ENCODE results near the gene UBE2J2.

Gene UBE2J2

DNA sequence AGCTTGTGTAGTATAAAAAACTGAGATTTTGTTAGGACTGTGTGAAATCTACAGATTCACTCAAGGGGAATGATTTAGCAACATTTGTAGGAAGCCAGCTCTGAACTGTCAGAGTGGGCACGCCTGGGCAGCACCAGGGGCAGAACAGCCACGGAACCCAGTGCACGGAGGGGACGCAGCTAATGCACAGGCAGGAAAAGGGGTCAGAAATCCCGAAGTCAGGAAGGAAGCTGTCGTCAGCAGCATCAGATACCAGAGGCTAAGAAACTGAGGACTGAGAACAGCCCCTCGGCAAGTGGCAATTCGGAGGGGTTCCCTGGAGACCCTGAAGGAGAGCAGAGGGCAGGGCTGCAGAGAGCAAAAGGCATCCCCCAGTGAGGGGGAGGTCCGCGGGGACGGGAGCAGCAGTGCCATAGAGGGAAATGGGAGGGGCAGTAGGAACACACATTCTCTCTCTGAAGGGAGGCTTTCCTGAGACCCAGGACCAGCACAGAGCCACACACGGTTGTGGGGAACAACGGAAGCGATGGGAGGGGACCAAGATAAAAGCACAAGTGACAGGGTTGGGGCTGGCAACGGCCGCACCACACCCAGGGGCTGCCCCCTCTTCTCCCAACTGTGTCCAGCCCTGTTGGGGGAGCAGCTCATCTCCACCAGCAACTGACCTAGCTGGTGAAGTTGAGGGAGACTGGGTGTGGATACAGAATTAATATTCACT lies 12.7 kb downstream of the UBE2J2 start:
- no peak overlapping the region for H3K4me2 ChIP-seq (ENCODE audit: low read length, poor library complexity, severe bottlenecking)
- H3K18ac ChIP-seq (ENCODE audit: low read depth in 1 of 2, low read length in 2 of 2), result peak overlapping the region in 1 of 2 experiments; percentile 26
- no peak overlapping the region for H2AFZ ChIP-seq (ENCODE audit: low read depth, low read length)
- H4K91ac ChIP-seq (ENCODE audit: low read length), result no peak overlapping the region
- H3K4ac ChIP-seq (ENCODE audit: low read depth in 1 of 2, low read length in 2 of 2), result peak overlapping the region in 1 of 2 experiments; percentile 31
- no peak overlapping the region for H2BK15ac ChIP-seq (ENCODE audit: low read depth, poor library complexity, severe bottlenecking)
- H3K36me3 ChIP-seq (ENCODE audit: control insufficient read depth in 1 of 2, insufficient read depth in 2 of 2, low read depth in 1 of 2, low read length in 2 of 2), result peaks cover 74% of the 10 kb centered on the region in 2 experiments
- peak overlapping the region; percentile 51 for H2BK5ac ChIP-seq (ENCODE audit: low read depth, low read length, poor library complexity, severe bottlenecking)
- H2AK5ac ChIP-seq (ENCODE audit: low read length, severe bottlenecking), result peak overlapping the region; percentile 21
- DNase-seq, result no peak
- no peak overlapping the region for H3K4me3 ChIP-seq (ENCODE audit: insufficient read depth in 1 of 2, low read depth in 1 of 2, low read length in 2 of 2)
- H3K27ac ChIP-seq (ENCODE audit: low read length, poor library complexity, severe bottlenecking), result no peak overlapping the region
- no peak overlapping the region for H3K9ac ChIP-seq (ENCODE audit: low read length)
- peaks cover 40% of the 10 kb centered on the region for H3K4me1 ChIP-seq (ENCODE audit: control insufficient read depth, insufficient read depth, low read depth, low read length)
- peaks cover 33% of the 10 kb centered on the region for H3K79me1 ChIP-seq (replicated peaks; ENCODE audit: low read length, poor library complexity, severe bottlenecking)
- 80% methylated on average over 14 of the region's 16 CpGs for WGBS
- no peak overlapping the region for H3K23ac ChIP-seq (ENCODE audit: low read length in 2 of 2)
- no peak overlapping the region for H2BK120ac ChIP-seq (ENCODE audit: low read depth, low read length)
- H3K27me3 ChIP-seq (ENCODE audit: control insufficient read depth in 1 of 2, insufficient read depth in 1 of 2, low read length in 2 of 2), result no peaks in the 10 kb centered on the region
- no peaks in the 10 kb centered on the region for H3K9me3 ChIP-seq (ENCODE audit: control insufficient read depth, low read length)
- peak overlapping the region; percentile 85 for H4K8ac ChIP-seq (ENCODE audit: low read length)
- H2BK12ac ChIP-seq (ENCODE audit: low read length in 2 of 2), result peak overlapping the region in 1 of 2 experiments; percentile 51
- peak overlapping the region in 1 of 2 experiments; percentile 7 for H3K14ac ChIP-seq (ENCODE audit: low read length in 2 of 2)

DNA sequence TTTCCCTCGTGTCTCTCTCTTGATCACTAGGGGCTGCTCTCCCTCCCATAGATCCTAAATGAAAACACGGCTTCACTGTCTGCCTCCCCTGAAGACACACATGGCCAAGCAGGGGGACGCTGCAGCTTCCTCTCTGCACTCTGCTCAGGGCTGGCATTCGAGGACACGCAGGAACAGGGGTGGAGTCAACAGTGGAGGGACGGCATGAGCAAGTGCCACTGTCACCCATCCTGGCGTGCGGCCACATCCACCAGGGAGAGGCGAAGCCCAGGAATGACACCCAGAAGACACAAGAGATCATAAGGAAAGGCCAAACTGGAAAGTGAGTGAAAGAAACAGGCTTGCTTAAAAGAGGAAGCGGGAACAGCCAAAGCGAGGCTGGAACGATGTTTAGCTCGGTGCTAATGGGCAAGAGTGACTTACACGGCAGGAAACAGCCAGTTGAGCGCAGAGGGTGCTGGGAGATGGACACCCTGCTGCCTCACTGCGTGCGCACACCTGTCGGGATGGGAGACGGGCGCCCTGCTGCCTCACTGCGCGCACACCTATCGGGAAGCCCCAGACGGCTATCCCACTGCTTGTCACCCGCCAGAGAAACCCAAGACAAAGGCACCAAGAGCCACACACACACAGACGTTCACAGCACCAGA lies 13.6 kb downstream of the UBE2J2 start:
- no peak overlapping the region for H3K27ac ChIP-seq (ENCODE audit: low read length, poor library complexity, severe bottlenecking)
- peaks cover 35% of the 10 kb centered on the region for H3K4me1 ChIP-seq (ENCODE audit: control insufficient read depth, insufficient read depth, low read depth, low read length)
- no peak overlapping the region for H3K14ac ChIP-seq (ENCODE audit: low read length in 2 of 2)
- H2AK5ac ChIP-seq (ENCODE audit: low read length, severe bottlenecking), result no peak overlapping the region
- no peak overlapping the region for H2BK120ac ChIP-seq (ENCODE audit: low read depth, low read length)
- no peaks in the 10 kb centered on the region for H3K9me3 ChIP-seq (ENCODE audit: control insufficient read depth, low read length)
- no peak overlapping the region for H3K4ac ChIP-seq (ENCODE audit: low read depth in 1 of 2, low read length in 2 of 2)
- H2BK12ac ChIP-seq (ENCODE audit: low read length in 2 of 2), result no peak overlapping the region
- H3K23ac ChIP-seq (ENCODE audit: low read length in 2 of 2), result no peak overlapping the region
- no peak overlapping the region for H3K4me2 ChIP-seq (ENCODE audit: low read length, poor library complexity, severe bottlenecking)
- peak overlapping the region; percentile 28 for H4K91ac ChIP-seq (ENCODE audit: low read length)
- H3K4me3 ChIP-seq (ENCODE audit: insufficient read depth in 1 of 2, low read depth in 1 of 2, low read length in 2 of 2), result no peak overlapping the region
- peak overlapping the region in 1 of 2 experiments; percentile 22 for H3K18ac ChIP-seq (ENCODE audit: low read depth in 1 of 2, low read length in 2 of 2)
- H3K27me3 ChIP-seq (ENCODE audit: control insufficient read depth in 1 of 2, insufficient read depth in 1 of 2, low read length in 2 of 2), result no peaks in the 10 kb centered on the region
- DNase-seq, result no peak
- H2BK5ac ChIP-seq (ENCODE audit: low read depth, low read length, poor library complexity, severe bottlenecking), result no peak overlapping the region
- H2AFZ ChIP-seq (ENCODE audit: low read depth, low read length), result no peak overlapping the region
- no peak overlapping the region for H2BK15ac ChIP-seq (ENCODE audit: low read depth, poor library complexity, severe bottlenecking)
- H3K36me3 ChIP-seq (ENCODE audit: control insufficient read depth in 1 of 2, insufficient read depth in 2 of 2, low read depth in 1 of 2, low read length in 2 of 2), result peaks cover 75 to 76% of the 10 kb centered on the region in 2 experiments
- no peak overlapping the region for H4K8ac ChIP-seq (ENCODE audit: low read length)
- WGBS, result 91% methylated on average over 26 of the region's 26 CpGs
- no peak overlapping the region for H3K9ac ChIP-seq (ENCODE audit: low read length)
- H3K79me1 ChIP-seq (replicated peaks; ENCODE audit: low read length, poor library complexity, severe bottlenecking), result peaks cover 36% of the 10 kb centered on the region

DNA sequence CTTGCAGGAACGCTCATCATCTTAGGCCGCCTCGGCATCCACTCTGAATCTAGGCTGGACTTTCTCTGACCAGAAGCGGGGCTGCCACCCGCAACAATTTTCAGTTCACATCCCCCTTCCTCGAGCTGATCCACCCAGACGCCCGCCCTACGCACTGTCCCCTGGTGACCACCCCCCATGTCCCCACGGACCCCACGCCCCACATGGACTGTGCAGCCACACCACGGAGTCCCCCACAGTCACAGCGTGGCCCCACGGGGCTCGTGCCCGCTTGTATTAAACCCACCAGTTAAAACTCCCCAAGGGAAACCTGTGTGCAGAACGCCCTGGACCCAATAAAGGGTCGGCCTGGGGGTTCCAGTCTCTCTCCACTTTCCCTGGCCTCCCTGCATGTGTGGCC lies 14.1 kb downstream of the UBE2J2 start:
- H2BK12ac ChIP-seq (ENCODE audit: low read length in 2 of 2), result no peak overlapping the region
- peaks cover 75 to 82% of the 10 kb centered on the region in 2 experiments for H3K36me3 ChIP-seq (ENCODE audit: control insufficient read depth in 1 of 2, insufficient read depth in 2 of 2, low read depth in 1 of 2, low read length in 2 of 2)
- H3K14ac ChIP-seq (ENCODE audit: low read length in 2 of 2), result no peak overlapping the region
- H3K27me3 ChIP-seq (ENCODE audit: control insufficient read depth in 1 of 2, insufficient read depth in 1 of 2, low read length in 2 of 2), result no peaks in the 10 kb centered on the region
- H2AFZ ChIP-seq (ENCODE audit: low read depth, low read length), result no peak overlapping the region
- no peaks in the 10 kb centered on the region for H3K9me3 ChIP-seq (ENCODE audit: control insufficient read depth, low read length)
- H2BK15ac ChIP-seq (ENCODE audit: low read depth, poor library complexity, severe bottlenecking), result no peak overlapping the region
- H3K4me1 ChIP-seq (ENCODE audit: control insufficient read depth, insufficient read depth, low read depth, low read length), result peaks cover 32% of the 10 kb centered on the region
- no peak overlapping the region for H3K4me3 ChIP-seq (ENCODE audit: insufficient read depth in 1 of 2, low read depth in 1 of 2, low read length in 2 of 2)
- no peak overlapping the region for H3K4ac ChIP-seq (ENCODE audit: low read depth in 1 of 2, low read length in 2 of 2)
- H4K91ac ChIP-seq (ENCODE audit: low read length), result no peak overlapping the region
- no peak overlapping the region for H4K8ac ChIP-seq (ENCODE audit: low read length)
- no peak overlapping the region for H2BK5ac ChIP-seq (ENCODE audit: low read depth, low read length, poor library complexity, severe bottlenecking)
- peaks cover 39% of the 10 kb centered on the region for H3K79me1 ChIP-seq (replicated peaks; ENCODE audit: low read length, poor library complexity, severe bottlenecking)
- no peak overlapping the region for H3K18ac ChIP-seq (ENCODE audit: low read depth in 1 of 2, low read length in 2 of 2)
- H3K27ac ChIP-seq (ENCODE audit: low read length, poor library complexity, severe bottlenecking), result no peak overlapping the region
- 98% methylated on average over 18 of the region's 18 CpGs for whole genome bisulfite sequencing
- no peak overlapping the region for H3K9ac ChIP-seq (ENCODE audit: low read length)
- DNase-seq, result no peak
- H3K4me2 ChIP-seq (ENCODE audit: low read length, poor library complexity, severe bottlenecking), result no peak overlapping the region
- H2AK5ac ChIP-seq (ENCODE audit: low read length, severe bottlenecking), result no peak overlapping the region
- H2BK120ac ChIP-seq (ENCODE audit: low read depth, low read length), result no peak overlapping the region
- no peak overlapping the region for H3K23ac ChIP-seq (ENCODE audit: low read length in 2 of 2)

DNA sequence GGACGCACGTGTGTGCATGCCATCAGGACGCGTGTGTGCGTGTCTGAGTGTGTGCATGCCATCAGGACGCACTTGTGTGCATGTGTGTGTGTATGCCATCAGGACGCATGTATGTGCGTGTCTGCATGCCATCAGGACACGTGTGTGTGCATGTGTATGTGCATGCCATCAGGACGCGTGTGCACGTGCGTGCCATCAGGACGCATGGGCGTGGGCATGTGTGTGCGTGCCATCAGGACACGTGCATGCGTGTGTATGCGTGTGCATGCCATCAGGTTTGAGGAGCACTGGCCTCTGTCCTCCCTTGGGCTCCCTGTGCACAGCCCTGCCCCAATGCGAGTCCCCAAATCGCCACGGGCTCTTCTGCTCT lies 14.6 kb downstream of the UBE2J2 start:
- Histone ChIP-seq H3K23ac (ENCODE audit: low read length in 2 of 2) (no peak overlapping the region), H4K91ac (ENCODE audit: low read length) (peak overlapping the region; percentile 29), H3K27ac (ENCODE audit: low read length, poor library complexity, severe bottlenecking) (no peak overlapping the region), H3K9me3 (ENCODE audit: control insufficient read depth, low read length) (no peaks in the 10 kb centered on the region), H3K14ac (ENCODE audit: low read length in 2 of 2) (no peak overlapping the region), H3K4me3 (ENCODE audit: insufficient read depth in 1 of 2, low read depth in 1 of 2, low read length in 2 of 2) (peak overlapping the region in 1 of 2 experiments; percentile 5), H3K4me2 (ENCODE audit: low read length, poor library complexity, severe bottlenecking) (no peak overlapping the region), H3K79me1 (replicated peaks; ENCODE audit: low read length, poor library complexity, severe bottlenecking) (peaks cover 40% of the 10 kb centered on the region), H3K27me3 (ENCODE audit: control insufficient read depth in 1 of 2, insufficient read depth in 1 of 2, low read length in 2 of 2) (no peaks in the 10 kb centered on the region), H3K9ac (ENCODE audit: low read length) (no peak overlapping the region), H2AK5ac (ENCODE audit: low read length, severe bottlenecking) (no peak overlapping the region), H2BK12ac (ENCODE audit: low read length in 2 of 2) (no peak overlapping the region), H2BK15ac (ENCODE audit: low read depth, poor library complexity, severe bottlenecking) (no peak overlapping the region), H3K36me3 (ENCODE audit: control insufficient read depth in 1 of 2, insufficient read depth in 2 of 2, low read depth in 1 of 2, low read length in 2 of 2) (peaks cover 74 to 83% of the 10 kb centered on the region in 2 experiments), H2AFZ (ENCODE audit: low read depth, low read length) (no peak overlapping the region), H2BK120ac (ENCODE audit: low read depth, low read length) (no peak overlapping the region), H4K8ac (ENCODE audit: low read length) (no peak overlapping the region), H2BK5ac (ENCODE audit: low read depth, low read length, poor library complexity, severe bottlenecking) (no peak overlapping the region), H3K4ac (ENCODE audit: low read depth in 1 of 2, low read length in 2 of 2) (no peak overlapping the region), H3K4me1 (ENCODE audit: control insufficient read depth, insufficient read depth, low read depth, low read length) (peaks cover 29% of the 10 kb centered on the region), H3K18ac (ENCODE audit: low read depth in 1 of 2, low read length in 2 of 2) (no peak overlapping the region)
- DNase-seq, result no peak
- WGBS, result 97% methylated on average over 22 of the region's 22 CpGs
